Endothelial cell of umbilical vein (primary cell): ENCODE measurements around the gene CCSER1. TPM values are rescaled to one million over a fixed set of nuclear protein-coding genes. Genes with fewer than 3 reads are reported as not detected.

ENCODE experiments used
- BruUV-seq: library from RNA; stranded (reverse); fragments of 400-500 nt; replicated peaks from 2 replicates; lab custom pipeline; 2021; lab: Mats Ljungman, UMichigan
- CTCF ChIA-PET: fragments of 300-600, 350-600 bp; sonication (Branson Sonifier 250); formaldehyde crosslinking; loops from one replicate; lab custom pipeline; 2021; ENCODE audit warnings: antibody characterized with exemption, inconsistent platforms; lab: Charles Lee
- POLR2A ChIA-PET: fragments of 300-600, 350-600 bp; sonication (Branson Sonifier 250); formaldehyde crosslinking; loops from one replicate; lab custom pipeline; 2021; ENCODE audit warnings: antibody characterized with exemption, inconsistent platforms; lab: Charles Lee
- DNase-seq: peaks from one replicate; pipeline ENCODE4 v3.0.0-alpha.2; 2011; ENCODE audit warnings: low read depth, low spot score
- FAIRE-seq: peaks from 2 replicates; lab custom pipeline; 2011; peaks lifted over from hg19 to GRCh38; lab: Jason Lieb, UNC
- H2AFZ ChIP-seq: 2 replicates; pipeline ENCODE4 v1.6.0; 2012; ENCODE audit warnings: low read depth, low read length, control low read depth, inconsistent platforms
- H3K27ac ChIP-seq: 2 replicates; pipeline ENCODE4 v1.5.1; 2011; ENCODE audit warnings: low read depth, mild to moderate bottlenecking, control low read depth, low read length, moderate library complexity; ENCODE audit not compliant: insufficient read depth
- H3K27me3 ChIP-seq, 2 experiments: 2 replicates each; pipeline versions ENCODE4 v1.6.0 to v1.6.1; 2011; ENCODE audit warnings: low read length in 2 of 2, mixed read lengths in 1 of 2; ENCODE audit not compliant: control insufficient read depth in 2 of 2, insufficient read depth in 2 of 2
- H3K36me3 ChIP-seq, 2 experiments: 2 replicates in 1 of 2; 3 replicates in 1 of 2; pipeline ENCODE4 v1.5.1; 2011; ENCODE audit warnings: low read length in 2 of 2, mild to moderate bottlenecking in 1 of 2, moderate library complexity in 1 of 2; ENCODE audit not compliant: control insufficient read depth in 2 of 2, insufficient read depth in 2 of 2; ENCODE audit errors: extremely low read depth in 1 of 2
- H3K4me1 ChIP-seq: 3 replicates; pipeline ENCODE4 v1.5.1; 2011; ENCODE audit warnings: mild to moderate bottlenecking, low read length; ENCODE audit not compliant: control insufficient read depth, insufficient read depth; ENCODE audit errors: extremely low read depth
- H3K4me2 ChIP-seq: 2 replicates; pipeline ENCODE4 v1.6.1; 2011; ENCODE audit warnings: low read length, control low read depth, mixed read lengths; ENCODE audit not compliant: insufficient read depth
- H3K4me3 ChIP-seq, 3 experiments: fragments of 200-600 bp in 1 of 3; sonication (generic), shearing (Covaris generic) in 1 of 3; replicated peaks in 1 of 3; 2 replicates each; pipeline ENCODE4 v1.5.1; 2011 to 2016; ENCODE audit warnings: control low read depth in 3 of 3, low read length in 3 of 3, mild to moderate bottlenecking in 2 of 3, inconsistent platforms in 1 of 3, low read depth in 1 of 3, moderate library complexity in 1 of 3; ENCODE audit not compliant: insufficient read depth in 1 of 3
- H3K79me2 ChIP-seq: 2 replicates; pipeline ENCODE4 v1.6.0; 2012; ENCODE audit warnings: low read length, inconsistent platforms; ENCODE audit not compliant: control insufficient read depth, insufficient read depth
- H3K9ac ChIP-seq: replicated peaks from 2 replicates; pipeline ENCODE3; 2011; ENCODE audit warnings: low read length, control low read depth; ENCODE audit not compliant: insufficient read depth; ENCODE audit errors: extremely low read depth
- H3K9me1 ChIP-seq: replicated peaks from 3 replicates; pipeline ENCODE4 v1.6.0; 2011; ENCODE audit warnings: mild to moderate bottlenecking, low read length; ENCODE audit not compliant: control insufficient read depth, insufficient read depth; ENCODE audit errors: extremely low read depth
- H3K9me3 ChIP-seq: replicated peaks from 2 replicates; pipeline ENCODE4 v1.5.1; 2012; ENCODE audit warnings: low read length, inconsistent platforms; ENCODE audit not compliant: control insufficient read depth, insufficient read depth
- H4K20me1 ChIP-seq: replicated peaks from 2 replicates; pipeline ENCODE3; 2011; ENCODE audit warnings: mild to moderate bottlenecking, low read length; ENCODE audit not compliant: control insufficient read depth, insufficient read depth; ENCODE audit errors: extremely low read depth
- EZH2 ChIP-seq: IDR thresholded peaks from 2 replicates; pipeline ENCODE4 v1.6.1; 2012; ENCODE audit warnings: borderline replicate concordance, low read depth, mild to moderate bottlenecking, moderate library complexity, low read length, inconsistent platforms; ENCODE audit not compliant: severe bottlenecking
- FOS ChIP-seq: IDR thresholded peaks from 2 replicates; pipeline ENCODE4 v1.6.1; 2011; ENCODE audit warnings: mild to moderate bottlenecking, low read length, moderate library complexity, borderline replicate concordance; ENCODE audit not compliant: insufficient read depth
- GATA2 ChIP-seq: IDR thresholded peaks from 2 replicates; pipeline ENCODE4 v1.7.0; 2011; ENCODE audit warnings: low read depth, mild to moderate bottlenecking, moderate library complexity, mixed read lengths, low read length; ENCODE audit not compliant: insufficient read length, insufficient read depth
- JUN ChIP-seq: IDR thresholded peaks from 2 replicates; pipeline ENCODE4 v1.6.1; 2011; ENCODE audit warnings: borderline replicate concordance, low read depth; ENCODE audit not compliant: insufficient read length, insufficient read depth
- MYC ChIP-seq: IDR thresholded peaks from one replicate; pipeline ENCODE4 v1.6.1; 2011; ENCODE audit warnings: mild to moderate bottlenecking, low read depth, low read length
- POLR2A ChIP-seq: IDR thresholded peaks from 2 replicates; pipeline ENCODE4 v1.6.1; 2012; ENCODE audit warnings: low read depth, mild to moderate bottlenecking, control low read depth, low read length
- POLR2AphosphoS5 ChIP-seq: IDR thresholded peaks from 2 replicates; pipeline ENCODE4 v1.6.1; 2012; ENCODE audit warnings: low read depth, mild to moderate bottlenecking, control low read depth, low read length, moderate library complexity; ENCODE audit not compliant: insufficient read depth
- dilution Hi-C: fragments of 300-500 bp; cut with MboI; formaldehyde crosslinking; loops from one replicate; pipeline ENCODE4 v1.15.0; 2019; ENCODE audit warnings: low sequenced_read_pairs; ENCODE audit not compliant: extremely low pct_ligation_motif_present
- intact Hi-C: fragments of 100-400 bp; cut with micrococcal nuclease; formaldehyde crosslinking; loops from one replicate; pipeline ENCODE4 v1.10.0; 2022
- polyA plus RNA-seq, 4 experiments: library from polyadenylated mRNA; depleted of rRNA in 3 of 4; stranded (reverse) in 3 of 4; unstranded in 1 of 4; fragments of >200 nt; gene quantifications; 2 replicates each; pipeline versions ENCODE4 v1.2.1 to v1.2.3, GENCODE V29; 2011 to 2012; ENCODE audit warnings: missing spikeins in 1 of 4
- total RNA-seq: library from RNA; stranded (reverse); gene quantifications from 2 replicates; pipeline ENCODE4 v1.2.3, GENCODE V29; 2021
- TF ChIP-seq, protein P1 (sequence below), 2 donors: IDR thresholded peaks; 1 replicate in 1 of 2; 2 replicates in 1 of 2; pipeline ENCODE4 v1.5.1; 2011; ENCODE audit warnings: low read length in 2 of 2, mild to moderate bottlenecking in 2 of 2, moderate library complexity in 2 of 2, control low read depth in 1 of 2, inconsistent platforms in 1 of 2, low read depth in 1 of 2; ENCODE audit not compliant: insufficient read depth in 1 of 2; ENCODE audit errors: extremely low read depth in 1 of 2
- TF ChIP-seq, protein P2 (sequence below): IDR thresholded peaks from 2 replicates; pipeline ENCODE4 v1.6.1; 2011; ENCODE audit not compliant: insufficient read depth, insufficient read length

The CCSER1 gene
- total and polyA plus RNA-seq, 2 donors (not counting 3 experiments of a cell fraction or from before 2014, with no cell fraction given), result 0.11 to 1.8 TPM

DNA sequence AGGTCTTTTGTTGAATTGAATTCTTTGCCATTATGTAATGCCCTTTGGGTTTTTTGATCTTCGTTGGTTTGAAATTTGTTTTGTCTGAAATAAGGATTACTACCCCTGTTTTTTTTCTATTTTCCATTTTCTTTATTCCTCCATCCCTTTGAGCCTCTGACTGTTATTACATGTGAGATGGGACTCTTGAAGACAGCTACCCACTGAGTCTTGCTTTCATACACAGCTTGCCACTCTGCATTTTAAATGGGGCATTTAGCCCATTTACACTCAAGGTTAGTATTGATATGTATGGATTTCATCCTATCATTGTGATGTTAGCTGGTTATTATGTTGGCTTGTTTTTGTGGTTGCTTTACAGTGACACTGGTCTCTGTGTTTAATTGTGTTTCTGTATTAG, 1440.4 kb downstream of the CCSER1 start:
- POLR2A ChIA-PET, result no interaction called here
- Histone ChIP-seq H3K79me2 (no peaks in the 10 kb centered on the region), H3K27me3 (no peaks in the 10 kb centered on the region), H3K36me3 (no peaks in the 10 kb centered on the region), H3K4me3 (no peak overlapping the region), H2AFZ (no peak overlapping the region), H3K4me2 (no peak overlapping the region), H3K27ac (no peak overlapping the region), H3K9me1 (no peaks in the 10 kb centered on the region), H4K20me1 (no peaks in the 10 kb centered on the region), H3K9me3 (peaks cover 2% of the 10 kb centered on the region), H3K4me1 (no peaks in the 10 kb centered on the region), H3K9ac (no peak overlapping the region)
- DNase-seq (no peak), FAIRE-seq (no peak)
- dilution Hi-C loops (no loop called here), intact Hi-C loops (no loop called here)
- CTCF ChIA-PET, result no interaction called here
- no TSS peak for BruUV-seq
- no peak for TF ChIP-seq POLR2AphosphoS5
- no peak for TF ChIP-seq POLR2A
- no peak for TF ChIP-seq JUN
- no peak for TF ChIP-seq FOS

DNA sequence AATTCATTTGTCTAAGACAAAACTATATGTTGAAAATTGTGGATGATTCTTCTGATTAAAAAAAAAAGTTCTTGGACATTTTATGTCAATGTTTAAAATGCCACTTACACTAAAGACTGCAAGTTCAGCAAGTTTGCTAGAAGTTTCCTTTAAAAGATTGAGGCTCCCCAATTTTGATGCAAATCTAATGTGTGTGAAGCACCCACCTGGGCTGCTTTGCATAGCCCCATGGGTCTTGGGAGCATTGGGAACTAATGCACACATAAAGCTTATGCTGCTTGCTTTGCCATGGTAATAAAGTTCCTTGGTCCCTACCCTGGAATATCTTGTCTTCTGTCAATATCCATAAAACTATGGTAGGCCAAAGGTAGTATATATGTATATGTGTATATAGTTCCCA, 1450.7 kb downstream of the CCSER1 start:
- dilution Hi-C loops, result no loop called here
- Histone ChIP-seq H3K4me3 (no peak overlapping the region), H2AFZ (no peak overlapping the region), H3K9ac (no peak overlapping the region), H3K36me3 (no peaks in the 10 kb centered on the region), H3K4me2 (no peak overlapping the region), H3K27me3 (no peaks in the 10 kb centered on the region), H3K27ac (no peak overlapping the region), H3K79me2 (no peaks in the 10 kb centered on the region), H3K4me1 (no peaks in the 10 kb centered on the region), H4K20me1 (no peaks in the 10 kb centered on the region), H3K9me1 (no peaks in the 10 kb centered on the region), H3K9me3 (no peaks in the 10 kb centered on the region)
- no TSS peak for BruUV-seq
- FAIRE-seq (no peak), DNase-seq (no peak)
- intact Hi-C loops, result no loop called here
- TF ChIP-seq POLR2A, result no peak
- TF ChIP-seq EZH2, result no peak
- no peak for TF ChIP-seq GATA2
- TF ChIP-seq, protein P1, sequence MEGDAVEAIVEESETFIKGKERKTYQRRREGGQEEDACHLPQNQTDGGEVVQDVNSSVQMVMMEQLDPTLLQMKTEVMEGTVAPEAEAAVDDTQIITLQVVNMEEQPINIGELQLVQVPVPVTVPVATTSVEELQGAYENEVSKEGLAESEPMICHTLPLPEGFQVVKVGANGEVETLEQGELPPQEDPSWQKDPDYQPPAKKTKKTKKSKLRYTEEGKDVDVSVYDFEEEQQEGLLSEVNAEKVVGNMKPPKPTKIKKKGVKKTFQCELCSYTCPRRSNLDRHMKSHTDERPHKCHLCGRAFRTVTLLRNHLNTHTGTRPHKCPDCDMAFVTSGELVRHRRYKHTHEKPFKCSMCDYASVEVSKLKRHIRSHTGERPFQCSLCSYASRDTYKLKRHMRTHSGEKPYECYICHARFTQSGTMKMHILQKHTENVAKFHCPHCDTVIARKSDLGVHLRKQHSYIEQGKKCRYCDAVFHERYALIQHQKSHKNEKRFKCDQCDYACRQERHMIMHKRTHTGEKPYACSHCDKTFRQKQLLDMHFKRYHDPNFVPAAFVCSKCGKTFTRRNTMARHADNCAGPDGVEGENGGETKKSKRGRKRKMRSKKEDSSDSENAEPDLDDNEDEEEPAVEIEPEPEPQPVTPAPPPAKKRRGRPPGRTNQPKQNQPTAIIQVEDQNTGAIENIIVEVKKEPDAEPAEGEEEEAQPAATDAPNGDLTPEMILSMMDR (IDR thresholded peaks at IDR 0.05; ENCODE audit: extremely low read depth in 1 of 2, insufficient read depth in 1 of 2, low read depth in 1 of 2, low read length in 2 of 2), result no peak
- TF ChIP-seq MYC, result no peak
- TF ChIP-seq FOS, result no peak
- TF ChIP-seq, protein P2, sequence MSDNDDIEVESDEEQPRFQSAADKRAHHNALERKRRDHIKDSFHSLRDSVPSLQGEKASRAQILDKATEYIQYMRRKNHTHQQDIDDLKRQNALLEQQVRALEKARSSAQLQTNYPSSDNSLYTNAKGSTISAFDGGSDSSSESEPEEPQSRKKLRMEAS, result no peak
- no peak for TF ChIP-seq JUN
- TF ChIP-seq POLR2AphosphoS5, result no peak
- ChIA-PET POLR2A (no interaction called here), CTCF (no interaction called here)
